OCI-M1 (cell line): ENCODE results near the gene ARPC1A.
"Not testable (repeated sequence)": the region's sequence is repeated elsewhere in the genome, so short reads cannot be mapped to it uniquely, and the experiment has no call there.

ENCODE experiments used
- DNase-seq: peaks from one replicate; lab custom pipeline; 2025; lab: John Stamatoyannopoulos, UW

ARPC1A gene

GRCh38 chr7:99322659-99323058 lies 3.0 kb upstream of the ARPC1A start:
- DNase-seq, result not testable (repeated sequence)

- no peak for DNase-seq
These were observed 1.1 kb upstream of the ARPC1A start for GRCh38 chr7:99324559-99324958.

- no peak for DNase-seq
These were observed 651 bp upstream of the ARPC1A start for GRCh38 chr7:99325001-99325493.

GRCh38 chr7:99326408-99326782 lies 697 bp downstream of the ARPC1A start:
- DNase-seq, result no peak

GRCh38 chr7:99330314-99330961 lies 4.7 kb downstream of the ARPC1A start:
- DNase-seq, result peak; percentile 97

- no peak for DNase-seq
These were observed 5.3 kb downstream of the ARPC1A start for GRCh38 chr7:99331002-99331401.

GRCh38 chr7:99339595-99339994 lies 13.9 kb downstream of the ARPC1A start:
- DNase-seq, result no peak

GRCh38 chr7:99340659-99341058 lies 15.0 kb downstream of the ARPC1A start:
- DNase-seq, result no peak

GRCh38 chr7:99344061-99344647 lies 18.5 kb downstream of the ARPC1A start:
- no peak for DNase-seq

- DNase-seq, result not testable (repeated sequence)
These were observed 24.9 kb downstream of the ARPC1A start for GRCh38 chr7:99350641-99351040.

- no peak for DNase-seq
These were observed 26.5 kb downstream of the ARPC1A start for GRCh38 chr7:99352247-99352646.

GRCh38 chr7:99355098-99355497 lies 29.4 kb downstream of the ARPC1A start:
- no peak for DNase-seq

GRCh38 chr7:99357701-99358490 lies 32.2 kb downstream of the ARPC1A start:
- no peak for DNase-seq

GRCh38 chr7:99358521-99358920 lies 32.8 kb downstream of the ARPC1A start:
- not testable (repeated sequence) for DNase-seq

- DNase-seq, result no peak
These were observed 33.9 kb downstream of the ARPC1A start for GRCh38 chr7:99359465-99360154.

GRCh38 chr7:99362801-99363200 lies 37.1 kb downstream of the ARPC1A start:
- DNase-seq, result no peak

GRCh38 chr7:99363286-99363685 lies 37.6 kb downstream of the ARPC1A start:
- no peak for DNase-seq

GRCh38 chr7:99365318-99366141 lies 39.8 kb downstream of the ARPC1A start:
- DNase-seq, result peak; percentile 63

GRCh38 chr7:99366646-99367045 lies 40.9 kb downstream of the ARPC1A start:
- DNase-seq, result no peak

GRCh38 chr7:99368750-99369389 lies 43.2 kb downstream of the ARPC1A start:
- no peak for DNase-seq

- DNase-seq, result peak; percentile 99
These were observed 44.2 kb downstream of the ARPC1A start for GRCh38 chr7:99369767-99370391.
